ENCODE measurements around the gene YAE1. TPM values are rescaled to one million over a fixed set of nuclear protein-coding genes. Genes with fewer than 3 reads are reported as not detected.

The YAE1 gene
- total and polyA plus RNA-seq, 2 donors (not counting 1 experiment from before 2014, with no cell fraction given), result 5.9 to 20.0 TPM

- DNase-seq (no peak), ATAC-seq (ENCODE audit: low read depth) (no peak)
- Histone ChIP-seq H3K36me3 (replicated peaks in 1 of 2; ENCODE audit: control extremely low read depth in 1 of 2, control insufficient read depth in 1 of 2, extremely low read depth in 1 of 2, insufficient read depth in 2 of 2, low read length in 1 of 2) (no peaks in the 10 kb centered on the region), H3K27me3 (replicated peaks in 1 of 4; ENCODE audit: control extremely low read depth in 1 of 4, control insufficient read depth in 3 of 4, insufficient read depth in 4 of 4, low read length in 3 of 4) (no peaks in the 10 kb centered on the region), H3K4me1 (ENCODE audit: control insufficient read depth in 2 of 2, insufficient read depth in 2 of 2, low read length in 2 of 2) (no peaks in the 10 kb centered on the region), H3K79me2 (ENCODE audit: control insufficient read depth, insufficient read depth, low read length) (no peaks in the 10 kb centered on the region), H3K9me3 (ENCODE audit: control extremely low read depth in 1 of 3, control insufficient read depth in 2 of 3, insufficient read depth in 1 of 3, low read length in 2 of 3) (no peaks in the 10 kb centered on the region), H2AFZ (ENCODE audit: insufficient read depth, low read depth, low read length, poor library complexity, severe bottlenecking) (no peak overlapping the region), H3K4me3 (ENCODE audit: control extremely low read depth in 1 of 5, extremely low read depth in 1 of 5, insufficient read depth in 1 of 5, low read depth in 2 of 5, low read length in 4 of 5) (no peak overlapping the region), H3K4me2 (replicated peaks; ENCODE audit: low read depth, low read length, poor library complexity, severe bottlenecking) (no peak overlapping the region), H3K9ac (ENCODE audit: low read length) (no peak overlapping the region), H4K20me1 (ENCODE audit: control insufficient read depth, insufficient read depth, low read length, poor library complexity, severe bottlenecking) (no peaks in the 10 kb centered on the region), H3K27ac (ENCODE audit: low read length in 2 of 2) (no peak overlapping the region)
- Mint-ChIP-seq H3K27me3 (peaks cover 19% of the 10 kb centered on the region), H3K9me3 (ENCODE audit: insufficient read depth) (no peaks in the 10 kb centered on the region), H3K27ac (no peak overlapping the region), H3K4me3 (no peak overlapping the region), H3K4me1 (no peaks in the 10 kb centered on the region)
- TF ChIP-seq EZH2 (IDR thresholded peaks at IDR 0.05; ENCODE audit: borderline replicate concordance, insufficient read depth, low read depth, low read length, poor library complexity, severe bottlenecking), result no peak
- no peak for TF ChIP-seq CTCF (IDR thresholded peaks at IDR 0.05)
- ChIA-PET CTCF (no interaction called here), POLR2A (no interaction called here)
- 83% methylated on average over 1 of the region's 2 CpGs for WGBS (ENCODE audit: insufficient coverage)
- intact Hi-C loops (cut with micrococcal nuclease), result no loop called here
Observed at GRCh38 chr7:39527296-39527695, 38.9 kb upstream of the YAE1 start.

DNA sequence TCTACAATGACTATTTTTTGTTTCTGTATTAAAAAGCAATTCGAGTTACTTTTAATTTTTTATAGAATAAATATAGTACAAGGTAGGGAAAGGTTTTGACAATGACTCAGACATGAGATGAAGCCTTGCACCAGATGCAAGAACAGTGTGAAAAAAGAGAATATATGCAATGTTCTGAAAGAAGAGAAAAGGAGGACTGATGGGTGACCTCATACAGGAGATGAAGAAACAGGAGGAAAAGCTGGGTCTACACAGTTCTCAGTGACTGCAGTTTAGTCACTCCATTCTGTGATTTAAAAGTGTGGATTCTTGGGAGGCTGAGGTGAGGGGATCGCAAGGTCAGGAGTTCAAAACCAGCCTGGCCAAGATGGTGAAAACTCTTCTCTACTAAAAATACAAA is 38.3 kb upstream of the YAE1 start:
- ATAC-seq (ENCODE audit: low read depth), result no peak
- POLR2A ChIA-PET, result no interaction called here

More for the DNA sequence above, 38.3 kb upstream of the YAE1 start:
- TF ChIP-seq EZH2 (IDR thresholded peaks at IDR 0.05; ENCODE audit: borderline replicate concordance, insufficient read depth, low read depth, low read length, poor library complexity, severe bottlenecking) (no peak), CTCF (IDR thresholded peaks at IDR 0.05) (no peak)
- H3K9ac ChIP-seq (ENCODE audit: low read length), result no peak overlapping the region
- H3K4me1 Mint-ChIP-seq, result no peaks in the 10 kb centered on the region
- H3K4me2 ChIP-seq (replicated peaks; ENCODE audit: low read depth, low read length, poor library complexity, severe bottlenecking), result no peak overlapping the region
- H3K27me3 ChIP-seq (replicated peaks in 1 of 4; ENCODE audit: control extremely low read depth in 1 of 4, control insufficient read depth in 3 of 4, insufficient read depth in 4 of 4, low read length in 3 of 4), result no peaks in the 10 kb centered on the region
- CTCF ChIA-PET, result no interaction called here
- no peak overlapping the region for H3K27ac ChIP-seq (ENCODE audit: low read length in 2 of 2)
- intact Hi-C loops (cut with micrococcal nuclease), result no loop called here
- DNase-seq, result no peak
- no peak overlapping the region for H3K4me3 Mint-ChIP-seq
- no peaks in the 10 kb centered on the region for H3K9me3 Mint-ChIP-seq (ENCODE audit: insufficient read depth)
- no peak overlapping the region for H3K27ac Mint-ChIP-seq
- no peaks in the 10 kb centered on the region for H4K20me1 ChIP-seq (ENCODE audit: control insufficient read depth, insufficient read depth, low read length, poor library complexity, severe bottlenecking)
- no peaks in the 10 kb centered on the region for H3K79me2 ChIP-seq (ENCODE audit: control insufficient read depth, insufficient read depth, low read length)
- no peaks in the 10 kb centered on the region for H3K9me3 ChIP-seq (ENCODE audit: control extremely low read depth in 1 of 3, control insufficient read depth in 2 of 3, insufficient read depth in 1 of 3, low read length in 2 of 3)
- H3K27me3 Mint-ChIP-seq, result peaks cover 23% of the 10 kb centered on the region
- no peaks in the 10 kb centered on the region for H3K4me1 ChIP-seq (ENCODE audit: control insufficient read depth in 2 of 2, insufficient read depth in 2 of 2, low read length in 2 of 2)
- no CpG with 5 or more reads among the region's 2 CpGs for WGBS (ENCODE audit: insufficient coverage)
- no peaks in the 10 kb centered on the region for H3K36me3 ChIP-seq (replicated peaks in 1 of 2; ENCODE audit: control extremely low read depth in 1 of 2, control insufficient read depth in 1 of 2, extremely low read depth in 1 of 2, insufficient read depth in 2 of 2, low read length in 1 of 2)
- no peak overlapping the region for H3K4me3 ChIP-seq (ENCODE audit: control extremely low read depth in 1 of 5, extremely low read depth in 1 of 5, insufficient read depth in 1 of 5, low read depth in 2 of 5, low read length in 4 of 5)
- H2AFZ ChIP-seq (ENCODE audit: insufficient read depth, low read depth, low read length, poor library complexity, severe bottlenecking), result no peak overlapping the region
